Caco-2 (cell line): ENCODE measurements around the gene SLC28A1. TPM values are rescaled to one million over a fixed set of nuclear protein-coding genes. Genes with fewer than 3 reads are reported as not detected.

Source experiments
- BruUV-seq: library from RNA; stranded (reverse); fragments of 400-500 nt; replicated peaks from 2 replicates; lab custom pipeline; 2021; lab: Mats Ljungman, UMichigan
- CTCF ChIA-PET: fragments of 300-600 bp; sonication (Branson Sonifier 250); formaldehyde crosslinking; loops from one replicate; lab custom pipeline; 2022; ENCODE audit warnings: antibody characterized with exemption; lab: Charles Lee
- POLR2A ChIA-PET: fragments of 300-600 bp; sonication (Branson Sonifier 250); formaldehyde crosslinking; loops from one replicate; lab custom pipeline; 2022; ENCODE audit warnings: antibody characterized with exemption; lab: Charles Lee
- DNase-seq, 2 experiments: peaks; one replicate each; pipeline versions ENCODE4 v3.0.0 to v3.0.0-alpha.2; 2020 to 2022
- H3K27me3 ChIP-seq: replicated peaks from 2 replicates; pipeline ENCODE4 v1.6.0; 2011; ENCODE audit warnings: low read length; ENCODE audit not compliant: control insufficient read depth, insufficient read depth
- H3K36me3 ChIP-seq: 2 replicates; pipeline ENCODE4 v1.5.1; 2011; ENCODE audit warnings: low read length; ENCODE audit not compliant: control insufficient read depth, insufficient read depth
- H3K4me1 ChIP-seq: fragments of 250-450 bp; sonication (Bioruptor Pico); 2 replicates; pipeline ENCODE4 v1.5.1; 2020; ENCODE audit warnings: mild to moderate bottlenecking
- H3K4me3 ChIP-seq: 2 replicates; pipeline ENCODE4 v1.5.1; 2011; ENCODE audit warnings: low read depth, mild to moderate bottlenecking, control low read depth, low read length
- H3K9me3 ChIP-seq: fragments of 250-450 bp; sonication (Bioruptor Pico); 2 replicates; pipeline ENCODE4 v1.5.1; 2020; ENCODE audit warnings: mild to moderate bottlenecking, moderate library complexity
- H3K27ac Mint-ChIP-seq: one replicate; pipeline ENCODE4 v1.8.0; 2022; ENCODE audit warnings: mixed read lengths; ENCODE audit not compliant: unreplicated experiment
- H3K27me3 Mint-ChIP-seq: one replicate; pipeline ENCODE4 v1.8.0; 2022; ENCODE audit warnings: mixed read lengths; ENCODE audit not compliant: insufficient read depth, unreplicated experiment
- H3K36me3 Mint-ChIP-seq: one replicate; pipeline ENCODE4 v1.8.0; 2022; ENCODE audit warnings: mild to moderate bottlenecking, mixed read lengths; ENCODE audit not compliant: insufficient read depth, unreplicated experiment
- H3K4me1 Mint-ChIP-seq: one replicate; pipeline ENCODE4 v1.8.0; 2022; ENCODE audit warnings: low read depth, mixed read lengths; ENCODE audit not compliant: unreplicated experiment
- H3K4me3 Mint-ChIP-seq: one replicate; pipeline ENCODE4 v1.8.0; 2022; ENCODE audit warnings: mild to moderate bottlenecking, moderate library complexity, mixed read lengths; ENCODE audit not compliant: unreplicated experiment
- H3K9me3 Mint-ChIP-seq: one replicate; pipeline ENCODE4 v1.8.0; 2022; ENCODE audit warnings: mixed read lengths; ENCODE audit not compliant: unreplicated experiment
- CTCF ChIP-seq, 2 experiments: fragments of 200-600 bp in 1 of 2; IDR thresholded peaks; 1 replicate in 1 of 2; 2 replicates in 1 of 2; pipeline versions ENCODE4 v1.5.1 to v1.8.0; 2011 to 2022; ENCODE audit warnings: antibody characterized with exemption in 1 of 2, control low read depth in 1 of 2, inconsistent platforms in 1 of 2, low read depth in 1 of 2, low read length in 1 of 2, mild to moderate bottlenecking in 1 of 2, moderate library complexity in 1 of 2; ENCODE audit not compliant: insufficient read depth in 1 of 2, severe bottlenecking in 1 of 2, unreplicated experiment in 1 of 2
- intact Hi-C: fragments of 100-400 bp; cut with micrococcal nuclease; formaldehyde crosslinking; loops from one replicate; pipeline ENCODE4 v1.10.0; 2022; ENCODE audit not compliant: unreplicated experiment
- total RNA-seq: library from RNA; stranded (reverse); gene quantifications from 2 replicates; pipeline ENCODE4 v1.2.3, GENCODE V29; 2022

Gene SLC28A1
- total RNA-seq, 1 experiment from 2014 or later, result not detected

GRCh38 chr15:84969257-84969656 is 84.8 kb downstream of the SLC28A1 start:
- Mint-ChIP-seq H3K36me3 (no peaks in the 10 kb centered on the region), H3K4me1 (no peaks in the 10 kb centered on the region), H3K27ac (no peak overlapping the region), H3K9me3 (peaks cover 8% of the 10 kb centered on the region), H3K27me3 (no peaks in the 10 kb centered on the region), H3K4me3 (no peak overlapping the region)
- TF ChIP-seq CTCF (IDR thresholded peaks at IDR 0.05; ENCODE audit: insufficient read depth in 1 of 2, low read depth in 1 of 2, low read length in 1 of 2, severe bottlenecking in 1 of 2, unreplicated experiment in 1 of 2), result no peak
- Histone ChIP-seq H3K36me3 (no peaks in the 10 kb centered on the region), H3K4me1 (no peaks in the 10 kb centered on the region), H3K9me3 (no peaks in the 10 kb centered on the region; the same call in 1 of the 2 replicates), H3K4me3 (no peak overlapping the region), H3K27me3 (no peaks in the 10 kb centered on the region)
- no peak for DNase-seq
- POLR2A ChIA-PET, result no interaction called here
- CTCF ChIA-PET, result no interaction called here
- intact Hi-C loops, result no loop called here
- BruUV-seq, result no TSS peak

GRCh38 chr15:84970843-84971242 is 86.4 kb downstream of the SLC28A1 start:
- Mint-ChIP-seq H3K4me1 (no peaks in the 10 kb centered on the region), H3K9me3 (no peaks in the 10 kb centered on the region), H3K36me3 (no peaks in the 10 kb centered on the region), H3K27me3 (no peaks in the 10 kb centered on the region), H3K4me3 (no peak overlapping the region), H3K27ac (no peak overlapping the region)
- H3K36me3 ChIP-seq, result no peaks in the 10 kb centered on the region
- no TSS peak for BruUV-seq
- DNase-seq, result no peak
- no peaks in the 10 kb centered on the region for H3K27me3 ChIP-seq
- CTCF ChIA-PET, result no interaction called here
- TF ChIP-seq CTCF (IDR thresholded peaks at IDR 0.05; ENCODE audit: insufficient read depth in 1 of 2, low read depth in 1 of 2, low read length in 1 of 2, severe bottlenecking in 1 of 2, unreplicated experiment in 1 of 2), result no peak
- no peaks in the 10 kb centered on the region for H3K4me1 ChIP-seq
- no peaks in the 10 kb centered on the region for H3K9me3 ChIP-seq
- intact Hi-C loops, result no loop called here
- no peak overlapping the region for H3K4me3 ChIP-seq
- POLR2A ChIA-PET, result no interaction called here

GRCh38 chr15:84973492-84974460 is 89.3 kb downstream of the SLC28A1 start:
- CTCF ChIA-PET, result no interaction called here
- Mint-ChIP-seq H3K4me3 (no peak overlapping the region), H3K9me3 (no peaks in the 10 kb centered on the region), H3K4me1 (no peaks in the 10 kb centered on the region), H3K36me3 (no peaks in the 10 kb centered on the region), H3K27me3 (no peaks in the 10 kb centered on the region), H3K27ac (no peak overlapping the region)
- H3K9me3 ChIP-seq, result no peaks in the 10 kb centered on the region
- no peaks in the 10 kb centered on the region for H3K27me3 ChIP-seq
- POLR2A ChIA-PET, result no interaction called here
- TF ChIP-seq CTCF (IDR thresholded peaks at IDR 0.05; ENCODE audit: insufficient read depth in 1 of 2, low read depth in 1 of 2, low read length in 1 of 2, severe bottlenecking in 1 of 2, unreplicated experiment in 1 of 2), result no peak
- H3K4me3 ChIP-seq, result no peak overlapping the region
- no peak for DNase-seq
- no peaks in the 10 kb centered on the region for H3K4me1 ChIP-seq
- intact Hi-C loops, result no loop called here
- no peaks in the 10 kb centered on the region for H3K36me3 ChIP-seq
- no TSS peak for BruUV-seq
